Brain pericyte (primary cell): ENCODE results near the gene PTPRA.

Source experiments
- DNase-seq: peaks from one replicate; pipeline ENCODE4 v3.0.0-alpha.2; 2012; ENCODE audit warnings: low read depth, low spot score

PTPRA gene

GRCh38 chr20:2851086-2851485 lies 22.2 kb upstream of the PTPRA start:
- no peak for DNase-seq

GRCh38 chr20:2858591-2858990 lies 14.7 kb upstream of the PTPRA start:
- DNase-seq: no peak

- no peak for DNase-seq
Measured at GRCh38 chr20:2859330-2860121, 13.8 kb upstream of the PTPRA start.

DNA sequence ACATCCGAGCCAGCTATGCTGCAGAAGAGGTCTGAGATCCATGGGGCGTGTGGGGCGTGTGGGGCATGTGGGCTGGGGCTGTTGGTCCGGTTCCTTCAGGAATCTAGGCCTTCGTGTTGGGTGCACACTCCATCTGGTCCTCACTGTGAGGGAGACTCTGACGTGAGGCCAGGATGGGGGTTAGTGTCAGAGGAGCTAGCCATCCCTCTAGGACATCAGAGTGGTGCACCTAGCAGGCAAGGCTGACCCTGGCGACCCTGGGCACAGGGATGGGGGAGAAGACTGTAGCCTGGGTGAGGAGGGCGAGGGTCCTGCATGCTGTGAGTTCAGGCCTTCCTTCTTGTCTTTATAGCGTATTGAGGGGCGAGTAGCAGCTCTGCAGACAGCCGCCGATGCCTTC lies 8.7 kb upstream of the PTPRA start:
- no peak for DNase-seq

DNA sequence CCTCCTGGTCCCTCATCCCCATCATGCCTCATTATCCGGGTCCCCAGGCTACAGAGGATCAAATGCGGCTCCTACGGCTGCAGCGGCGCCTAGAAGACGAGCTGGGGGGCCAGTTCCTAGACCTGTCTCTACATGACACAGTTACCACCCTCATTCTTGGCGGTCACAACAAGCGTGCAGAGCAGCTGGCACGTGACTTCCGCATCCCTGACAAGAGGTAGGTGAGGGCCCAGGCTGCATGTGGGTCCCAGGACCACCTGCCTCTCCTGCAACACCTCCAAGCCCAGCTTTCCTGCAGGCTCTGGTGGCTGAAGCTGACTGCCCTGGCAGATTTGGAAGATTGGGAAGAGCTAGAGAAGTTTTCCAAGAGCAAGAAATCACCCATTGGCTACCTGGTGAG lies 8.2 kb upstream of the PTPRA start:
- DNase-seq: no peak

- no peak for DNase-seq
Measured at GRCh38 chr20:2865630-2866029, 7.7 kb upstream of the PTPRA start.

DNA sequence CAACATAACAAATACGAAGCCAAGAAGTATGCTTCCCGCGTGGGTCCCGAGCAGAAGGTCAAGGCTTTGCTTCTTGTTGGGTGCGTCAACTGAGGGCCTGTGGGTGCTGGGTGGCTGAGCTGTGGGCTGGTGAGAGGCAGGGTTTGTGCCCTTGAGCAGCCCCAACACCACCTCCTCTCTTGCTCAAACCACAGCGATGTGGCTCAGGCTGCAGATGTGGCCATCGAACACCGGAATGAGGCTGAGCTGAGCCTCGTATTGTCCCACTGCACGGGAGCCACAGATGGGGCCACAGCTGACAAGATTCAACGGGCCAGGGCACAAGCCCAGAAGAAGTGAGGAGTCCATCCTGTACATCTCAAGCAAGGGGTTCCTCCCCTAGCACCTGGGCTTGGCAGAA lies 7.0 kb upstream of the PTPRA start:
- no peak for DNase-seq

- no peak for DNase-seq
Measured at GRCh38 chr20:2867081-2867864, 6.0 kb upstream of the PTPRA start.

DNA sequence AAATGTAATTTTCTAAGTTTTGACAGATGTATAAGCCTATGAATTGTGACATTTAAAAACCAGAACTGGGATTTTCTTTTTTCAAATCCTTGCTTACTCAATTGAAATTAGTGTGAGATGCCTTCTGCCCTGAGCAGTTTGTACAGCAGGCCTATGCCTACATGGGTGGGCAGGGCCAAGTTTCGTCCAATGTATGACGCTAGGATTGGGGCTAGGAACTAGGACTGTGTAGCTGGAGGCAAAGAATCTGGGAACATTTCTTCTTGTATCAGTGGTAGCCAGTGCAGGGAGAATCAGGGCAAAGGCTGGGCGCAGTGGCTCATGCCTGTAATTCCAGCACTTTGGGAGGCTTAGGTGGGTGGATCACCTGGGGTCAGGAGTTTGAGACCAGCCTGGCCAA lies 3.9 kb upstream of the PTPRA start:
- no peak for DNase-seq

GRCh38 chr20:2871111-2871465 lies 2.2 kb upstream of the PTPRA start:
- DNase-seq: no peak

DNA sequence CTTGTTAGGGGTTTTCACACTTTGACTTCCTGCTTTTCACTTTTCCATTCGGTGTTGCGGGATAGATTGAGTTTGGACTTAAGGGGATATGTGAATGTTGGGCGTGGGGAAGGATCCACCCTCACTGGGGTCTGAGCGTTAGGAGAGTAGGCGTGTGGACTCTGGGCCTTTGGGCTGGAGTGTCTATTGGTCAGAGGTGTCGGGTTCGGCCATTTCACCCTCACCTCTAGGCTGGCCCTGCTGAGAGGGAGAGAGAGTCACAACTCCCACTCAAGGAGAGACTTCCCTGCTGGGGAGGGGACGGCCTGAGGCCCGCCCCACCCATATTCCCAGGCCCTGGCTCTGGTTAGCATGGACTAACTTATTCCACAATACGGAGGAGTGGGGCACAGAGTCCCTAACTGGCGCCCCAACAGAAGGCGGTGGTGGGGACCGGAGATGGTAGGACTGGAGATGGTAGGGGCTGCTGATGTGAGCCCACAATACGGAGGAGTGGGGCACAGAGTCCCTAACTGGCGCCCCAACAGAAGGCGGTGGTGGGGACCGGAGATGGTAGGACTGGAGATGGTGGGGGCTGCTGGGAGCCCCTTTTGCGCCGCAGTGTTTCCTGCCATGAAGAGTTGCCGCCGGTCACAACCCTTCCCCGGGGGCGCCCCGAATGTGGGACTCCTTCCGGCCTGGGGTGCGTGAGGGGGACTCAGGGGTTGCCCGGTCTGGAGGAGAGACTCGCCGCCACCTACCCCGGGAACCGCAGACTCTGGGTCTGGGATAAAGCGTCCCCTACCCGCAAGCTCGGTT lies 1.4 kb upstream of the PTPRA start:
- DNase-seq: no peak

DNA sequence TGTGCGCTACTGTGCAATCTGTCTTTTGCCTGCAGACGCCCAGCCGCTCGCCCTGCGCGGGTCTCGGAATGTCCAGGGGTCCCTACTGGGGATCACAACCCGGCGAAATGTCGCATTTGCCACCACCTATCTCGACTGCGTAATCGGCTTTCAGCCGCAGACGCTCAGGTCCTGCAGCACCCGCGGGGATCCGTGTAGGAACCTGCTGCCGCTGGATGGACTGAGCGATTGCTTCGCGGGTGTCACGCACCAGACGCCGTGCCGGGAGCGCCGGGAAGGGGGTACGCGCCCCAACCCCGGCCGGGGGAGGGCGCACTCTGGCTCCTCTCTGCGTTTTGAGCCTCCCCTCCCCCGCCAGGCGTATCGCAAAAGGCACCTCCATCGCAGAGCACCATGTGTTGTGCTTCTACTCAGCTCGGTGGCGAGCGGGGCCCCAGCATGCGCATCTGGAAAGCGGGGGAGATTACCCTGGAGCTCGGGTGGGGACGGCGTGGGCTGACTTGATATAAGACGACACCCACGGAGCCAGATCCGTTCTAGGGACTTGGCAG lies 747 bp upstream of the PTPRA start:
- no peak for DNase-seq

DNA sequence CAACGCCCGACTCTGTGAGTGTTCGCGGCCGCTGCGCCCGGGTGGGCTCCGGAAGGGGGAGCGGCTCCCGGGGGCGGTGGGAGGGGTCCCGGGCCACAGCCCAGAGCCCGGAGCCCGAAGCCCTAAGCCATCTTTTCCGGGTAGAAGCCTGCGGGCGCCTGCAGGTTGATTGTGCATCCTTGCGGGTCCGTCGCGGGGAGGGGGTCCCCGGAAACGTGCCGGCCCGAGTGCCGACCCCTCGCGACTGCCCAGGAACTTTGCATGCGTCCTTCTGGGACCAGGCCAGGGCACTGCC lies 413 bp downstream of the PTPRA start:
- no peak for DNase-seq

- DNase-seq: no peak
Measured at GRCh38 chr20:2874456-2874855, 1.2 kb downstream of the PTPRA start.

DNA sequence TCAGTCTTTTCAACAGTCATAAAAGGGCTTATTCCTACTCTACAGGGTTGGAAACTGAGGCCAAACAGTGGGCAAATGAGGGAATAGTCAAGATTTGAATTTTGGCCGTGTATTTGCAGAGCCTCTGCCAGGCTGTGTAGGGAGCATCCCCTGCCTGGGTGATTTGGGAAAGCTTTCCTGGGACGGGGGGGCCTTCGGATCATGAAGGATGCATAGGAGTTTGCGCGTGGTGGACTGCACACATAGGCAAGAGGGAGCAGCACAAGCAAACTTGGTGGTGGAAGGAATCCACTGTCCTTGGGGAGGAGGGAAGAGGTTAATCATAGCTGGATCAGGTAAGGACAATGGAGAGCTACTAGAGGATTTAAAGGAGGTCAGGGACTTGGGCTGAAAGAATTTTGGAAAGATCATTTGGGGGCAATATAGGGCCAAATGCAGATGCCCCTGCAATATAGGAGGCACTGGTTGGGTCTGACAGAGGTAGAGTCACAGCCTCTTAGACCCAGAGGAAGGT lies 2.5 kb downstream of the PTPRA start:
- DNase-seq: no peak

- DNase-seq: no peak
Measured at GRCh38 chr20:2878515-2878914, 5.2 kb downstream of the PTPRA start.

DNA sequence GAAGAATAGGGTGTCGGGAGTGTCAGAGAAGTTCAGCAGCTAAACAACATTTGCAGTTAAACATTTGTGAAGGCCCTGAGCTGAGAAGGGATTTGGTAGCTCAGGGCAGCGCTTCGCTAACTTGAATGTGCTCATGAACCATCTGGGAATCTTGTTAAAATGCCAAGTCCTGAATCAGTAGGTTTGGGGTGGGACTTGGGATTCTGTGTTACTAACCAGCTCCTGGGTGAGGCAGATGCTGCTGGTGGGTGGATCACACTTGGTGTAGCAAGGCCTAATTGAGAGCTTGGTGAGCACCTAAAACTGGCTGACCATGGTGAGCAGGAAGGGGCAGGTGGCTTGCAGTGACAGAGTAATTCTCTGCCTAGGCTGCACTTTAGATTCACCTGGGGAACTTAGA lies 5.9 kb downstream of the PTPRA start:
- DNase-seq: no peak

GRCh38 chr20:2880650-2881049 lies 7.4 kb downstream of the PTPRA start:
- no peak for DNase-seq

DNA sequence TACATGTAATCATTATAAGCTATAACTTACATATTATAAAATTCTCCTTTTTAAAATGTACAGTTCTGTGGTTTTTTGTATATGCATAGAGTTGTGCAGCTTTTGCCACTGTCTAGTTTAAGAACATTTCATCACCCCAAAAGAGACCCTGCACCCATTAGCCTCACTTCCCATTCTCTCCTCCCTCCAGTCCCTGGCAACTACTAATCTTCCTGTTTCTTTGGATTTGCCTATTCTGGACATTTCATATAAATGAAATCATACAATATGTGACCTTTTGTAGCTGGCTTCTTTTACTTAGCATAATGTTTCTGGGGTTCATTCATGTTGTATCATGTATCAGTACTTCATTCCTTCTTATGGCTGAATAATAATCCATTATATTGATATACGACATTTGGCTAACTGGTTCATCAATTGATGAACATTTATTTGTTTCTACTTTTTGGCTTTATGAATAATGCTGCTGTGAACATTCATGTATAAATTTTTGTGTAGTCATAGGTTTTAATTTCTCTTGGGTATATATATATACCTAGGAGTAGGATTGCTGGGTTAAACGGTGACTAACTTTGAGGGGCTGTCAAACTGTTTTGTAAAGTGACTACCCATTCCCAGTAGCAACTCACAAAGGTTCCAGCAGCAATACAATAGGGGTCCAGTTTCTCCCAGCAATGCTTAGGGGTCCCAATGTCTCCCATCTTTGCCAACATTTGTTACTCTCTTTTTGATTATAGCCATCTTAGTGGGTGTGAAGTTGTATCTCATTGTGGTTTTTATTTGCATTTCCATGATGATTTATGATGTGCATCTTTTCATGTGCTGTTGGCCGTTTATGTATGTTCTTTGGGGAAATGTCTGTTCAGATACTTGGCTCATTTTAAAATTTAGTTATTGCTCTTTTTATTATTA lies 10.7 kb downstream of the PTPRA start:
- DNase-seq: no peak

GRCh38 chr20:2887715-2888114 lies 14.4 kb downstream of the PTPRA start:
- no peak for DNase-seq
